Measurements from ENCODE around the gene PPP2R5C.

The PPP2R5C gene

GRCh38 chr14:101912841-101913240 is 151.3 kb downstream of the PPP2R5C start:
- H3K4ac ChIP-seq (ENCODE audit: low read depth, low read length): no peak overlapping the region
- no peak overlapping the region for H2AK5ac ChIP-seq (ENCODE audit: low read length)
- no peak overlapping the region for H2BK12ac ChIP-seq (ENCODE audit: low read length)
- H4K12ac ChIP-seq (ENCODE audit: low read depth, low read length): no peak overlapping the region
- H3K36me3 ChIP-seq (ENCODE audit: control insufficient read depth in 1 of 2, insufficient read depth in 2 of 2, low read length in 2 of 2): peaks cover 18 to 36% of the 10 kb centered on the region in 2 experiments
- H3K79me1 ChIP-seq (ENCODE audit: low read length): no peaks in the 10 kb centered on the region
- no peak overlapping the region for H2BK120ac ChIP-seq (ENCODE audit: insufficient read depth, low read length, poor library complexity)
- no peaks in the 10 kb centered on the region for H3K27me3 ChIP-seq (ENCODE audit: insufficient read depth, low read length)
- H3K4me2 ChIP-seq (ENCODE audit: low read length): no peak overlapping the region
- WGBS (ENCODE audit: extremely low coverage, insufficient coverage, insufficient read length): no CpG with 5 or more reads among the region's 13 CpGs
- no peak overlapping the region for H3K23ac ChIP-seq (ENCODE audit: low read length)
- H3K79me2 ChIP-seq (ENCODE audit: control insufficient read depth, insufficient read depth, low read length, poor library complexity): no peaks in the 10 kb centered on the region
- no peak overlapping the region for H3K9ac ChIP-seq (ENCODE audit: low read length)
- peaks cover 0 to 2% of the 10 kb centered on the region in 2 experiments for H3K4me1 ChIP-seq (ENCODE audit: control insufficient read depth in 1 of 2, insufficient read depth in 2 of 2, low read length in 2 of 2)
- H2BK5ac ChIP-seq (ENCODE audit: low read depth, low read length, poor library complexity): no peak overlapping the region
- H3K27ac ChIP-seq (ENCODE audit: low read depth, low read length): no peak overlapping the region
- no peak overlapping the region for H4K8ac ChIP-seq (ENCODE audit: low read depth, low read length)
- no peak overlapping the region for H3K14ac ChIP-seq (ENCODE audit: low read length)
- peaks cover 3% of the 10 kb centered on the region for H3K9me3 ChIP-seq (ENCODE audit: insufficient read depth, low read depth, low read length)
- no peak overlapping the region for H4K91ac ChIP-seq (ENCODE audit: low read depth, low read length)
- no peak overlapping the region for H3K4me3 ChIP-seq (ENCODE audit: low read depth, low read length)
- H3K18ac ChIP-seq (ENCODE audit: low read length): no peak overlapping the region
- DNase-seq: no peak
- no peak overlapping the region for H2AFZ ChIP-seq (ENCODE audit: insufficient read depth, low read length, poor library complexity)

DNA sequence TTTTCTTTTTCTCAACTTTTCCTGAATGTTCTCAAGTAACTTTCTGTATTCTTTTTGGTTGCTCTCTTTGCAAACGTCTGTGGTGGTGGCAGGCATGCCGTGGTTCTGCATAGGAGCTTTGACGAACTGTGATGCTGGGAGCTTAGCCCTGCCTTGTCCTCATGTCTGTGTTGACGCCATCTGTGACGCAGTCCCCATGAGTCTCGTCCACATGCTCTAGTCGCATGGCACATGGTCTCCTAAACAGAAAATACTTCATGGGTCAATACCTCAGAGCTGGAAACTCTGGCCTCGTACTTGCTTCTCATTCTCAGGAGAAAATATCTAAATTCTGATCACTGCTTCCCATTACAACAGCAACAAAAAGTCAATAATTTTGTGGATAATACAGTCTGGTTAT is 152.6 kb downstream of the PPP2R5C start:
- Histone ChIP-seq H3K4me3 (ENCODE audit: low read depth, low read length) (no peak overlapping the region), H3K79me1 (ENCODE audit: low read length) (no peaks in the 10 kb centered on the region), H3K9me3 (ENCODE audit: insufficient read depth, low read depth, low read length) (peaks cover 3% of the 10 kb centered on the region), H3K14ac (ENCODE audit: low read length) (no peak overlapping the region), H2BK5ac (ENCODE audit: low read depth, low read length, poor library complexity) (no peak overlapping the region), H4K8ac (ENCODE audit: low read depth, low read length) (no peak overlapping the region), H4K91ac (ENCODE audit: low read depth, low read length) (no peak overlapping the region), H3K23ac (ENCODE audit: low read length) (no peak overlapping the region), H3K4ac (ENCODE audit: low read depth, low read length) (no peak overlapping the region), H3K4me1 (ENCODE audit: control insufficient read depth in 1 of 2, insufficient read depth in 2 of 2, low read length in 2 of 2) (peaks cover 0 to 2% of the 10 kb centered on the region in 2 experiments), H2AK5ac (ENCODE audit: low read length) (no peak overlapping the region), H3K27ac (ENCODE audit: low read depth, low read length) (no peak overlapping the region), H4K12ac (ENCODE audit: low read depth, low read length) (no peak overlapping the region), H3K4me2 (ENCODE audit: low read length) (no peak overlapping the region), H3K36me3 (ENCODE audit: control insufficient read depth in 1 of 2, insufficient read depth in 2 of 2, low read length in 2 of 2) (peaks cover 14 to 30% of the 10 kb centered on the region in 2 experiments), H3K9ac (ENCODE audit: low read length) (no peak overlapping the region), H3K27me3 (ENCODE audit: insufficient read depth, low read length) (no peaks in the 10 kb centered on the region), H2BK12ac (ENCODE audit: low read length) (no peak overlapping the region), H2BK120ac (ENCODE audit: insufficient read depth, low read length, poor library complexity) (no peak overlapping the region), H3K18ac (ENCODE audit: low read length) (no peak overlapping the region), H2AFZ (ENCODE audit: insufficient read depth, low read length, poor library complexity) (no peak overlapping the region), H3K79me2 (ENCODE audit: control insufficient read depth, insufficient read depth, low read length, poor library complexity) (no peaks in the 10 kb centered on the region)
- WGBS (ENCODE audit: extremely low coverage, insufficient coverage, insufficient read length): no CpG with 5 or more reads among the region's 8 CpGs
- DNase-seq: no peak

DNA sequence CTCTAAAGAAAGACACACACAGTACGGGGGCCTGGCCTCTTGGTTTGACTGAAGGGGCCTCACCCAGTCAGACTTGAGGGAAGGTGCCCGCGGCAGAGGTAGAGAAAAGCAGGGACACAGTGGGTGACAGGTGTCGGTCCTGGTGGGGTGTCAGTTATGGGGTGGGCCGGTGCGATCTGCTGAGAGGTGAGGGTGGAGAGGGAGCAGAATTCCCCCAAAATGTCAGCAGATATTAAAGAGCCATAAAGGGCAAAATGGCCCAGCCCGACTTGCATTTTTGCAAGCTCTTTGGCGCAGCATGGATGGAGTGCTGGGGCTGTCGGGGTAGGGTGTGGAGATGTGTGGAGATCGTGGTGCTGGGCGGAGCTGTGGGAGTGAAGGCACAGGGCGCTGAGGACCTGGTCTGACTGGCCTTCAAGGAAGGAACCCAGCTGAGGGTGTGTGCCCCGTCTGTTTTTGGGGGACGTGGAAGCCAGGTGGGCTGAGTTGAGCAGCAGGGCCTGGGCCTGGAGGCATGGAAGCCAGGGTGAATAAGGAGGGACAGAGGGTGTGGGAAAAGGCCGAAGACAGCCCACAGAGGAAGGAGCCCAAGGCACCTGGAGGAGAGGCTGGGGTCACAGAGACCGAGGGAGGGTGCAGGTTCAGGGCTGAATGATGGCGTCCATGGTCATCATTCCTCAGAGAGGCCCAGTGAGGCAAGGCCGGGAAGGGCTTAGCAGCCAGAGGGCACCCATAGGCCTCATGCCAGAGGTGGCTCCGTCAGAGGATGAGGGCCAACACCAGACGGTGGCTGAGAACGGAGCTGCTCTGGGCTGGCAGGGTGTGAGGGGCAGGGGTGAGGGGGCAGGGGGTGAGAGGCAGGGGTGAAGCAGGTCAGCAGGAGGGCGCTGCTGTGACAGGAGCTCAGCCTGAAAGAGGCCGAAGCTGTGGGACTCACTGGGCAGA is 154.6 kb downstream of the PPP2R5C start:
- Histone ChIP-seq H3K23ac (ENCODE audit: low read length) (no peak overlapping the region), H2BK5ac (ENCODE audit: low read depth, low read length, poor library complexity) (no peak overlapping the region), H3K4ac (ENCODE audit: low read depth, low read length) (no peak overlapping the region), H4K8ac (ENCODE audit: low read depth, low read length) (no peak overlapping the region), H3K27ac (ENCODE audit: low read depth, low read length) (no peak overlapping the region), H3K27me3 (ENCODE audit: insufficient read depth, low read length) (no peaks in the 10 kb centered on the region), H3K36me3 (ENCODE audit: control insufficient read depth in 1 of 2, insufficient read depth in 2 of 2, low read length in 2 of 2) (peaks cover 13 to 29% of the 10 kb centered on the region in 2 experiments), H2AK5ac (ENCODE audit: low read length) (no peak overlapping the region), H3K9ac (ENCODE audit: low read length) (no peak overlapping the region), H3K4me3 (ENCODE audit: low read depth, low read length) (no peak overlapping the region), H3K79me1 (ENCODE audit: low read length) (no peaks in the 10 kb centered on the region), H4K12ac (ENCODE audit: low read depth, low read length) (no peak overlapping the region), H3K18ac (ENCODE audit: low read length) (no peak overlapping the region), H3K9me3 (ENCODE audit: insufficient read depth, low read depth, low read length) (peaks cover 3% of the 10 kb centered on the region), H3K4me1 (ENCODE audit: control insufficient read depth in 1 of 2, insufficient read depth in 2 of 2, low read length in 2 of 2) (peaks cover 0 to 2% of the 10 kb centered on the region in 2 experiments), H2AFZ (ENCODE audit: insufficient read depth, low read length, poor library complexity) (no peak overlapping the region), H4K91ac (ENCODE audit: low read depth, low read length) (no peak overlapping the region), H3K79me2 (ENCODE audit: control insufficient read depth, insufficient read depth, low read length, poor library complexity) (no peaks in the 10 kb centered on the region), H2BK120ac (ENCODE audit: insufficient read depth, low read length, poor library complexity) (no peak overlapping the region), H3K4me2 (ENCODE audit: low read length) (no peak overlapping the region), H2BK12ac (ENCODE audit: low read length) (no peak overlapping the region), H3K14ac (ENCODE audit: low read length) (no peak overlapping the region)
- no CpG with 5 or more reads among the region's 23 CpGs for WGBS (ENCODE audit: extremely low coverage, insufficient coverage, insufficient read length)
- no peak for DNase-seq

DNA sequence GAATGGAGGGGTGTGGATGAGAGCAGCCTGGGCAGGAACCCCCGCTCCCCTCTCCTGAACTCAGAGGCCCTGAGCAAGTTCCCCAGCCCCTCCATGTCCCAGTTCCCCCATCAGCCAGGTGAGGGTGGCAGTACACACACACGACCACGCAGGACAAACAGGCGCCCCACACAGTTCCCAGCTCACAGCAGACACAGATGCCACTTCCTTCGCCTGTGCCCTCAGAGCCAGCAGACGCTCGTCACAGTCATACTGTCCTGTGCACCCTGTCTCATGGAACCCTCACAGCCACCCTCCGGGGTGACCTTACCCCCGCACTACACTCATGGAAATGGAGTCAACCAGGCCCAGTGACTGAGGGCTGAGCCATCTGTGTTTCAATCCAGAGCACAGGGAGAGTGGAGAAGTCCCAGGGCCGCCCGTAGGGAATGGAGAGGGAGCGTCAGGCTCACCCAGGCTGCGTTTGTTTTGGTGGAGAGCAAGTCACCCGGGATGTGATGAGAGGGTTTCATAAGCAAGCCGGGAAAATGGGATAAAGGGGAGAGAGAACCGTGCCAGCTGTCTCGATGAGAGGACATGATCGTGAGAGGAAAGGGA is 155.4 kb downstream of the PPP2R5C start:
- no peak overlapping the region for H2BK12ac ChIP-seq (ENCODE audit: low read length)
- no peak overlapping the region for H2AK5ac ChIP-seq (ENCODE audit: low read length)
- H2BK120ac ChIP-seq (ENCODE audit: insufficient read depth, low read length, poor library complexity): no peak overlapping the region
- H3K4me1 ChIP-seq (ENCODE audit: control insufficient read depth in 1 of 2, insufficient read depth in 2 of 2, low read length in 2 of 2): peaks cover 0 to 2% of the 10 kb centered on the region in 2 experiments
- no peak overlapping the region for H3K4ac ChIP-seq (ENCODE audit: low read depth, low read length)
- no peaks in the 10 kb centered on the region for H3K79me2 ChIP-seq (ENCODE audit: control insufficient read depth, insufficient read depth, low read length, poor library complexity)
- H4K91ac ChIP-seq (ENCODE audit: low read depth, low read length): no peak overlapping the region
- H3K9ac ChIP-seq (ENCODE audit: low read length): no peak overlapping the region
- H3K9me3 ChIP-seq (ENCODE audit: insufficient read depth, low read depth, low read length): peaks cover 3% of the 10 kb centered on the region
- no peak overlapping the region for H3K4me3 ChIP-seq (ENCODE audit: low read depth, low read length)
- no peak overlapping the region for H2BK5ac ChIP-seq (ENCODE audit: low read depth, low read length, poor library complexity)
- H3K36me3 ChIP-seq (ENCODE audit: control insufficient read depth in 1 of 2, insufficient read depth in 2 of 2, low read length in 2 of 2): peaks cover 11 to 26% of the 10 kb centered on the region in 2 experiments
- no peak overlapping the region for H4K12ac ChIP-seq (ENCODE audit: low read depth, low read length)
- no peaks in the 10 kb centered on the region for H3K27me3 ChIP-seq (ENCODE audit: insufficient read depth, low read length)
- H3K14ac ChIP-seq (ENCODE audit: low read length): no peak overlapping the region
- no peak overlapping the region for H3K4me2 ChIP-seq (ENCODE audit: low read length)
- no peak overlapping the region for H3K27ac ChIP-seq (ENCODE audit: low read depth, low read length)
- no peak overlapping the region for H3K23ac ChIP-seq (ENCODE audit: low read length)
- no CpG with 5 or more reads among the region's 18 CpGs for WGBS (ENCODE audit: extremely low coverage, insufficient coverage, insufficient read length)
- no peaks in the 10 kb centered on the region for H3K79me1 ChIP-seq (ENCODE audit: low read length)
- no peak overlapping the region for H4K8ac ChIP-seq (ENCODE audit: low read depth, low read length)
- DNase-seq: no peak
- no peak overlapping the region for H2AFZ ChIP-seq (ENCODE audit: insufficient read depth, low read length, poor library complexity)
- H3K18ac ChIP-seq (ENCODE audit: low read length): no peak overlapping the region
